Measurements from ENCODE around the gene SF3B2.

- TF ChIP-seq CTCF (IDR thresholded peaks at IDR 0.05; ENCODE audit: poor library complexity) (no peak), EZH2 (IDR thresholded peaks at IDR 0.05; ENCODE audit: borderline replicate concordance) (no peak)
These were observed 34.8 kb upstream of the SF3B2 start for GRCh38 chr11:66017321-66017720.
